Fibroblast of skin of right quadriceps (primary cell): ENCODE measurements around the gene TMEM109.
"Not testable (repeated sequence)": the region's sequence is repeated elsewhere in the genome, so short reads cannot be mapped to it uniquely, and the experiment has no call there.

Experiments
- DNase-seq: peaks from one replicate; pipeline ENCODE4 v3.0.0-alpha.2; 2013

TMEM109 gene

GRCh38 chr11:60879104-60879503, 34.9 kb upstream of the TMEM109 start:
- no peak for DNase-seq

- no peak for DNase-seq
Measured at GRCh38 chr11:60879971-60880588, 33.9 kb upstream of the TMEM109 start.

- no peak for DNase-seq
Measured at GRCh38 chr11:60880643-60881282, 33.2 kb upstream of the TMEM109 start.

GRCh38 chr11:60887556-60887955, 26.4 kb upstream of the TMEM109 start:
- DNase-seq = peak; percentile 35

- DNase-seq = no peak
Measured at GRCh38 chr11:60889869-60890311, 24.1 kb upstream of the TMEM109 start.

GRCh38 chr11:60890696-60891095, 23.3 kb upstream of the TMEM109 start:
- DNase-seq = no peak

GRCh38 chr11:60891103-60891741, 22.7 kb upstream of the TMEM109 start:
- no peak for DNase-seq

- no peak for DNase-seq
Measured at GRCh38 chr11:60895687-60896086, 18.3 kb upstream of the TMEM109 start.

GRCh38 chr11:60897496-60897895, 16.5 kb upstream of the TMEM109 start:
- no peak for DNase-seq

GRCh38 chr11:60899046-60899936, 14.7 kb upstream of the TMEM109 start:
- peak; percentile 53 for DNase-seq

GRCh38 chr11:60899977-60900376, 14.0 kb upstream of the TMEM109 start:
- DNase-seq = no peak

- no peak for DNase-seq
Measured at GRCh38 chr11:60900673-60901404, 13.1 kb upstream of the TMEM109 start.

GRCh38 chr11:60902625-60903024, 11.3 kb upstream of the TMEM109 start:
- no peak for DNase-seq

- no peak for DNase-seq
Measured at GRCh38 chr11:60905047-60905446, 8.9 kb upstream of the TMEM109 start.

- DNase-seq = peak; percentile 54
Measured at GRCh38 chr11:60905551-60906113, 8.3 kb upstream of the TMEM109 start.

GRCh38 chr11:60906132-60906972, 7.6 kb upstream of the TMEM109 start, which contains the start of gene PRPF19:
PRPF19 (minus strand) TSS chr11:60906585; CDS start chr11:60906382, 203 bp downstream.
- peak; percentile 95 for DNase-seq

- no peak for DNase-seq
Measured at GRCh38 chr11:60908803-60909202, 5.2 kb upstream of the TMEM109 start.

- not testable (repeated sequence) for DNase-seq
Measured at GRCh38 chr11:60909680-60910280, 4.2 kb upstream of the TMEM109 start.

GRCh38 chr11:60910281-60910687, 3.7 kb upstream of the TMEM109 start:
- no peak for DNase-seq

GRCh38 chr11:60910711-60911380, 3.1 kb upstream of the TMEM109 start:
- no peak for DNase-seq
